ENCODE data around the gene SLC35F6. TPM values are rescaled to one million over a fixed set of nuclear protein-coding genes. Genes with fewer than 3 reads are reported as not detected.
"Not testable (repeated sequence)": the region's sequence is repeated elsewhere in the genome, so short reads cannot be mapped to it uniquely, and the experiment has no call there.

The SLC35F6 gene
- polyA plus RNA-seq, 3 donors from 2014 or later = 6.6 to 13.7 (median 7.3) TPM

DNA sequence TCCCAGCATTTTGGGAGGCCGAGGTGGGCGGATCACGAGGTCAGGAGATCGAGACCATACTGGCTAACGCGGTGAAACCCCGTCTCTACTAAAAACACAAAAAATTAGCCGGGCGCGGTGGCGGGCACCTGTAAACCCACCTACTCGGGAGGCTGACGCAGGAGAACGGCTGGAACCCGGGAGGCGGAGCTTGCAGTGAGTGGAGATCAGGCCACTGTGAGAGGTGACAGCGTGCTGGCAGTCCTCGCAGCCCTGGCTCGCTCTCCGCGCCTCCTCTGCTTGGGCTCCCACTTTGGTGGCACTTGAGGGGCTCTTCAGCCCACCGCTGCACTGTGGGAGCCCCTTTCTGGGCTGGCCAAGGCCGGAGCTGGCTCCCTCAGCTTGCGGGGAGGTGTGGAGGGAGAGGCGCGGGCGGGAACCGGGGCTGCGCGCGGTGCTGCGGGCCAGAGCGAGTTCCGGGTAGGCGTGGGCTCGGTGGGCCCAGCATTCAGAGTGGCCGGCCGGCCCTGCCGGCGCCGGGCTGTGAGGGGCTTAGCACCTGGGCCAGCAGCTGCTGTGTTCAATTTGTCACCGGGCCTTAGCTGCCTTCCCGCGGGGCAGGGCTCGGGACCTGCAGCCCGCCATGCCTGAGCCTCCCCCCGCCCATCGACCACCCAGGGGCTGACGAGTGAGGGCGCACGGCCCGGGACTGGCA, 50.1 kb downstream of the SLC35F6 start:
- not testable (repeated sequence) for H3K4me1 Mint-ChIP-seq, H3K9me3 Mint-ChIP-seq, H3K27ac Mint-ChIP-seq, DNase-seq, H3K36me3 Mint-ChIP-seq, H3K4me3 Mint-ChIP-seq
- peaks cover 11 to 18% (median 13%) of the 10 kb centered on the region in 3 donors for H3K27me3 Mint-ChIP-seq (ENCODE audit: low read depth in 3 of 3)

DNA sequence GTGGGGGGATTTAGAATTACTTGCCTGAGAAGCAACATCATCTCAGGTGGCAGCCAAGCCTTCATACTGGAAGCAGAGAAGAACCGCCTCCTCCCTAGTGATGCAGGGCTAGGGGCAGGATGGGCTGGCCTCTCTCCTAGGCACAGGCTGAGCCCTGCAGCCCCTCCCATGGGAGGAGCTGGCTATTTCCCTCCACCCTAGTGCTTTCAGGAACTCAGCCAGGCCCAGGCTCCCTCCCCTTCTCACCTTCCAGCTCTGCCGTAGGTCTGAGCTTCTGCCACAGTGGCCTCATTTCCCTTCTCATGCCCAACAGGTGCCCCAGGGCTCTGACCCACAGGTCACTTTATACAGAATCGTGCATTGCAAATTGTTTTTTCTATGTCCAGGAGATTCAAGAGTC, 52.8 kb downstream of the SLC35F6 start:
- Mint-ChIP-seq H3K4me1 (no peaks in the 10 kb centered on the region), H3K27ac (no peak overlapping the region), H3K27me3 (ENCODE audit: low read depth in 3 of 3) (peaks cover 8 to 21% (median 17%) of the 10 kb centered on the region in 3 donors), H3K9me3 (peaks cover 0 to 1% (median 0%) of the 10 kb centered on the region in 6 donors), H3K36me3 (no peaks in the 10 kb centered on the region), H3K4me3 (no peak overlapping the region)
- DNase-seq = no peak

DNA sequence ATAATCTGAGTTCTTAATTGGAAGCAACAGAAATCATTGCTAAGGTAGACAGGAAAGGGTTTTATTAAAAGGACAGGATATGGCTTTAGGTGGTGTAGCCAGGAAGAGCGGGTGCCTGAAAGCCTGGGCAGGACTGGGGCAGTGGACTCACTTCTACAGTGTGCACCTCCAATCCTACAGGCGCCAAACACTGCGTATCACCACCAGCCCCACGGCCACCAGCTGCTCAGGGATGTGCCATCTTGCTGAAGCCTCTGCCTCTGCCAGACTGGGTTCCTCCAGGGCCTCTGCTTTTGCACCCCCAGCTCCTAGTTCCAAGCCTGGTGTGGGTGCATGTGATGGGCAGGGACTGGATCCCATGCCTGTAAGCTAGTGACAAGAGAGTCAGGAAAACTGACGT, 54.2 kb downstream of the SLC35F6 start:
- H3K27me3 Mint-ChIP-seq (ENCODE audit: low read depth in 3 of 3) = peaks cover 4 to 21% (median 14%) of the 10 kb centered on the region in 3 donors
- H3K4me3 Mint-ChIP-seq = no peak overlapping the region
- H3K27ac Mint-ChIP-seq = no peak overlapping the region
- no peak for DNase-seq
- H3K9me3 Mint-ChIP-seq = peaks cover 0 to 1% (median 0%) of the 10 kb centered on the region in 6 donors
- no peaks in the 10 kb centered on the region for H3K4me1 Mint-ChIP-seq
- no peaks in the 10 kb centered on the region for H3K36me3 Mint-ChIP-seq

DNA sequence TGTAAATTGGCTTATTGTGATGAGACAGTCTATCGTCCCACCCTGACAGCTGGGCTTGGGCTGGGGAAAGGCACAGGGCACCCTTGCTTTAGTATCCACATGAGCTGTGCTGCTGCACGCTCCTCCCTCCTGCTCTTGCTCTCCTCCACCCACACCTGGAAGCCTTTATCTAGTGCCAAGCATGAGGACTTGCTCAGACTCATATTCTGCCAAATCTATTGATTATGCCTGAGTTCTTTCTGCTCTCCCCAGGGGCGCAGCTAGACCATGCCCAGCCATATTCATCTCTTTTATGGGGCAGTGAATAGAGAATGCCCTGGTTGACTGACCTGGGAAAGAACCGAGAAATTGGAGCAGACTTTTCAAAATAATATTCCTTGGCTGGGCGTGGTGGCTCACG, 54.9 kb downstream of the SLC35F6 start:
- H3K36me3 Mint-ChIP-seq = no peaks in the 10 kb centered on the region
- no peak overlapping the region for H3K4me3 Mint-ChIP-seq
- H3K27me3 Mint-ChIP-seq (ENCODE audit: low read depth in 3 of 3) = peaks cover 8 to 21% (median 14%) of the 10 kb centered on the region in 3 donors
- no peak for DNase-seq
- no peaks in the 10 kb centered on the region for H3K4me1 Mint-ChIP-seq
- H3K9me3 Mint-ChIP-seq = peaks cover 0 to under 1% (median 0%) of the 10 kb centered on the region in 6 donors
- H3K27ac Mint-ChIP-seq = no peak overlapping the region

DNA sequence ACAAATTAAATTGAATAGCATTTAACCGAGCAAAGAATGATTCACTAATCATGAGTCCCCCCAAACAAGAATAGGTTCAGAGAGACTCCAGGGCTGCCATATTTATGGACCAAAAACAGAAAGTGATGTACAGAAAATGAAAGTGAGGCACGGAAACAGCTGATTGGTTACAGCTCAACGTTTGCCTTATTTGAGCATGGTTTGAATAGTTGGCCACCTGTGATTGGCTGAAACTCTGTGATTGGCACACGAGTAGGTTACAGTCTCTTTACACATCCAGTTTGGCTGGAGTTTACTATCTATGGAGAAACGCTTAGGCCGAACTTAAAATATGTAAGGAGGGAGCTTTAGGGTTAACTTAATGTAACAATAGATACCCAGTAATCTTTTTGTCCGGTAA, 56.8 kb downstream of the SLC35F6 start:
- H3K4me1 Mint-ChIP-seq = no peaks in the 10 kb centered on the region
- DNase-seq = no peak
- no peaks in the 10 kb centered on the region for H3K36me3 Mint-ChIP-seq
- H3K27me3 Mint-ChIP-seq (ENCODE audit: low read depth in 3 of 3) = peaks cover 6 to 12% (median 12%) of the 10 kb centered on the region in 3 donors
- no peak overlapping the region for H3K4me3 Mint-ChIP-seq
- H3K27ac Mint-ChIP-seq = no peak overlapping the region
- H3K9me3 Mint-ChIP-seq = no peaks in the 10 kb centered on the region

DNA sequence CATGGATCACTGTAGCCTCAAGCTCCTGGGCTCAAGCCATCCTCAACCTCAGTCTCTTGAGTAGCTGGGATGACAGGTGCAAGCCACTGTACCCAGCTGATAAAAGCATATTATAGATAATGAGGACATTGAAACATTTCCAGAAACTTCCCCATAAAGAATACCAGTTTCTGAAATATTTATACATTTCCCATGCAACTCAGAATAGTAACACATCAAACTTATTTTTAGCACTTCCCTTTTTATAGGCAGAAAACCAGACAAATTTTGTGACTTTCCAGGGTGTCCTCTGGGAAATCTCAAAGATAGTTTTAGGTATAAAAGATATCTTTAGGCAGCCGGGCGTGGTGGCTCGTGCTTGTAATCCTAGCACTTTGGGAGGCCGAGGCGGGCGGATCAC, 58.8 kb downstream of the SLC35F6 start:
- no peak for DNase-seq
- Mint-ChIP-seq H3K4me3 (no peak overlapping the region), H3K27ac (no peak overlapping the region), H3K36me3 (no peaks in the 10 kb centered on the region), H3K9me3 (no peaks in the 10 kb centered on the region), H3K4me1 (no peaks in the 10 kb centered on the region), H3K27me3 (ENCODE audit: low read depth in 3 of 3) (peaks cover 4 to 10% (median 4%) of the 10 kb centered on the region in 3 donors)

Other genes with a start within 250 kb of the SLC35F6 start
- gene CIB4, start 122.9 kb upstream of the SLC35F6 start, polyA plus RNA-seq = not detected
- not detected for gene KCNK3, start 71.6 kb upstream of the SLC35F6 start, polyA plus RNA-seq
- under 1 TPM in 2 of 3 donors, not detected in 1; 0.62 to 0.68 TPM for gene CENPA, start 21.8 kb downstream of the SLC35F6 start, polyA plus RNA-seq
- gene DPYSL5, start 83.8 kb downstream of the SLC35F6 start, polyA plus RNA-seq = not detected
- gene MAPRE3, start 206.4 kb downstream of the SLC35F6 start, polyA plus RNA-seq = 1 to 10 TPM; 1.7 to 2.2 (median 1.9) TPM

Measured in immature natural killer cell (primary cell).